GM12878 (cell line): Measurements from ENCODE around the gene KCTD19.

ENCODE experiments used
- CTCF ChIP-seq, 3 experiments: IDR thresholded peaks in 2 of 3; conservative IDR thresholded peaks in 1 of 3; 2 replicates each; pipeline ENCODE4 v1.5.1; 2011; ENCODE audit warnings: low read depth in 3 of 3, low read length in 3 of 3, mild to moderate bottlenecking in 3 of 3, control low read depth in 2 of 3, moderate library complexity in 2 of 3, inconsistent platforms in 1 of 3, mixed read lengths in 1 of 3; ENCODE audit not compliant: control insufficient read depth in 2 of 3, insufficient read depth in 1 of 3; ENCODE audit errors: extremely low read depth in 1 of 3
- FOXK2 ChIP-seq: fragments of 450-650 bp; IDR thresholded peaks from 2 replicates; pipeline ENCODE4 v1.6.1; 2017; ENCODE audit warnings: mild to moderate bottlenecking, moderate library complexity
- POLR2A ChIP-seq: IDR thresholded peaks from 2 replicates; pipeline ENCODE4 v1.6.1; 2011; ENCODE audit warnings: low read depth, mild to moderate bottlenecking, low read length
- SP1 ChIP-seq: IDR thresholded peaks from one replicate; pipeline ENCODE4 v1.6.1; 2011; ENCODE audit warnings: low read depth, low read length
- TBL1XR1 ChIP-seq: IDR thresholded peaks from 2 replicates; pipeline ENCODE4 v1.6.1; 2012; ENCODE audit warnings: low read depth, low read length, improper control_type of control experiment
- ZNF274 ChIP-seq: IDR thresholded peaks from one replicate; pipeline ENCODE4 v1.8.0; 2011; ENCODE audit not compliant: insufficient read length, insufficient read depth

DNA sequence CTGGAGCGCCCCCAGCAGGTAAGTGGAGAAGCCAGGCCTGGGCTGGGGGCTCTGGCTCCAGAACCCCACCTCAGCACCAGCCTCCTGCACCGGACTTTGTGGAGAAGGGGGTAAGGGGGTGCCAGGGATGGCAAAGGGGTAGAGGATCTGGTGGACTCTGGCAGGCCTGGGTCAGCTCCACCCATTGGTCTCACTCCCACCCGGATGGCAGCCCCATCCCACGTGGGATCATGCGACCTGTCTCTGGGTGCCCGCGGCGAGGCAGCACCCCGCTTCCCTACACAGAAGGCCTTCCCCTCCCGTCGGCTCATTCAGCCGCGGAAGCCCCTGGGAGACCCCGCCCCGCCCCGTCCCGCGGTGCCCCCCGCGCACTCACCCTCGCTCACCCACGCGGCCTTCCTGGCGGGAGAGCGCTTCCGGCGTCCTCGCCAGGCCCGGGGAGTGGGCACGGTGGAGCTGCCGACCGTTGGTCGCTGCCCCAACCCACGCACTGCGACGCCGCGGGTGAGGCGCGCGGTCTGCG, 47.7 kb downstream of the KCTD19 start:
- TF ChIP-seq POLR2A (no peak), TBL1XR1 (no peak), FOXK2 (no peak), ZNF274 (no peak), CTCF (IDR thresholded peaks at IDR 0.05 in 2 of 3, conservative IDR thresholded peaks at IDR 0.05 in 1 of 3; ENCODE audit: control insufficient read depth in 2 of 3, extremely low read depth in 1 of 3, insufficient read depth in 1 of 3, low read depth in 3 of 3, low read length in 3 of 3) (peak; percentile 31 to 41 (median 41)), SP1 (no peak)
